H1 (cell line): Measurements from ENCODE around the gene KCNQ1. TPM values are rescaled to one million over a fixed set of nuclear protein-coding genes. Genes with fewer than 3 reads are reported as not detected.
A peak's percentile ranks its signal among the peaks of the same experiment; 100 is the strongest.

Source experiments
- CTCF ChIA-PET: fragments of 300-600 bp; sonication (Branson Sonifier 250); formaldehyde crosslinking; loops from one replicate; lab custom pipeline; 2021; ENCODE audit not compliant: partially characterized antibody; lab: Charles Lee
- POLR2A ChIA-PET: fragments of 300-600 bp; sonication (Branson Sonifier 250); formaldehyde crosslinking; loops from one replicate; lab custom pipeline; 2021; ENCODE audit warnings: inconsistent platforms; ENCODE audit not compliant: partially characterized antibody; lab: Charles Lee
- DNase-seq, 2 experiments: peaks; one replicate each; pipeline versions ENCODE4 v3.0.0 to v3.0.0-alpha.2; 2010 to 2022; ENCODE audit warnings: low spot score in 2 of 2, low read depth in 1 of 2, mixed read lengths in 1 of 2
- FAIRE-seq: peaks from 2 replicates; lab custom pipeline; 2011; peaks lifted over from hg19 to GRCh38; lab: Jason Lieb, UNC
- H2AFZ ChIP-seq: 2 replicates; pipeline ENCODE4 v1.8.1; 2012; ENCODE audit warnings: low read length, inconsistent platforms
- H2AK5ac ChIP-seq: 2 replicates; pipeline ENCODE4 v1.6.1; 2013; ENCODE audit warnings: low read depth, low read length
- H2BK120ac ChIP-seq: replicated peaks from 2 replicates; pipeline ENCODE3; 2013; ENCODE audit warnings: low read depth, low read length, inconsistent platforms
- H2BK12ac ChIP-seq: 2 replicates; pipeline ENCODE4 v1.6.1; 2013; ENCODE audit warnings: low read depth, low read length
- H2BK15ac ChIP-seq: 2 replicates; pipeline ENCODE4 v1.6.1; 2013; ENCODE audit warnings: low read length
- H2BK20ac ChIP-seq: 2 replicates; pipeline ENCODE4 v1.6.1; 2013; ENCODE audit warnings: low read length
- H2BK5ac ChIP-seq: 2 replicates; pipeline ENCODE4 v1.6.1; 2013; ENCODE audit warnings: low read depth, low read length
- H3K14ac ChIP-seq: 2 replicates; pipeline ENCODE4 v1.6.1; 2013; ENCODE audit warnings: inconsistent platforms; ENCODE audit not compliant: insufficient read length
- H3K18ac ChIP-seq: 2 replicates; pipeline ENCODE4 v1.6.1; 2013; ENCODE audit warnings: low read length; ENCODE audit errors: extremely low read depth
- H3K23ac ChIP-seq: 2 replicates; pipeline ENCODE4 v1.6.1; 2013; ENCODE audit warnings: inconsistent platforms; ENCODE audit not compliant: insufficient read length
- H3K23me2 ChIP-seq: 2 replicates; pipeline ENCODE4 v1.6.1; 2013; ENCODE audit warnings: low read depth, low read length
- H3K27ac ChIP-seq: 2 replicates; pipeline ENCODE4 v1.6.1; 2011; ENCODE audit warnings: low read depth, low read length, inconsistent platforms
- H3K27me3 ChIP-seq, 4 experiments: replicated peaks in 1 of 4; 1 replicate in 1 of 4; 2 replicates in 3 of 4; pipeline versions ENCODE4 v1.6.1 to v1.8.1; 2011 to 2013; ENCODE audit warnings: low read length in 3 of 4, mild to moderate bottlenecking in 3 of 4, inconsistent platforms in 2 of 4, mixed read lengths in 2 of 4, moderate library complexity in 1 of 4; ENCODE audit not compliant: control insufficient read depth in 3 of 4, insufficient read depth in 3 of 4; ENCODE audit errors: extremely low read depth in 1 of 4
- H3K36me3 ChIP-seq, 4 experiments: 2 replicates each; pipeline versions ENCODE4 v1.6.1 to v1.8.1; 2011 to 2013; ENCODE audit warnings: mild to moderate bottlenecking in 4 of 4, low read length in 3 of 4, moderate library complexity in 2 of 4, control low read depth in 1 of 4, inconsistent platforms in 1 of 4; ENCODE audit not compliant: insufficient read depth in 4 of 4, control insufficient read depth in 2 of 4
- H3K4ac ChIP-seq: replicated peaks from 2 replicates; pipeline ENCODE3; 2013; ENCODE audit warnings: low read length, low read depth, mixed read lengths, inconsistent platforms; ENCODE audit not compliant: insufficient read length
- H3K4me1 ChIP-seq, 4 experiments: replicated peaks in 1 of 4; 1 replicate in 1 of 4; 2 replicates in 3 of 4; pipeline versions ENCODE4 v1.6.1 to v1.8.1; 2011 to 2013; ENCODE audit warnings: low read length in 3 of 4, inconsistent platforms in 2 of 4, mixed read lengths in 1 of 4; ENCODE audit not compliant: insufficient read depth in 4 of 4, control insufficient read depth in 3 of 4
- H3K4me2 ChIP-seq, 2 experiments: 2 replicates each; pipeline versions ENCODE4 v1.6.1 to v1.8.1; 2011 to 2013; ENCODE audit warnings: low read depth in 2 of 2, low read length in 2 of 2, control low read depth in 1 of 2, inconsistent platforms in 1 of 2, mild to moderate bottlenecking in 1 of 2; ENCODE audit not compliant: insufficient read depth in 1 of 2
- H3K4me3 ChIP-seq, 4 experiments: fragments of 200-600, 300-600 bp in 1 of 4; sonication (generic), shearing (Covaris generic), sonication (Bioruptor Twin) in 1 of 4; 2 replicates each; pipeline versions ENCODE4 v1.5.1 to v1.8.1; 2011 to 2016; ENCODE audit warnings: low read length in 4 of 4, low read depth in 3 of 4, control low read depth in 2 of 4, inconsistent platforms in 2 of 4, mild to moderate bottlenecking in 2 of 4, mixed read lengths in 1 of 4, moderate library complexity in 1 of 4; ENCODE audit not compliant: insufficient read depth in 2 of 4; ENCODE audit errors: extremely low read depth in 1 of 4
- H3K56ac ChIP-seq: replicated peaks from 2 replicates; pipeline ENCODE3; 2013; ENCODE audit warnings: low read depth, mild to moderate bottlenecking, mixed read lengths, low read length, inconsistent platforms; ENCODE audit not compliant: insufficient read length
- H3K79me1 ChIP-seq: 2 replicates; pipeline ENCODE4 v1.6.1; 2013; ENCODE audit warnings: low read depth, low read length, control low read depth
- H3K79me2 ChIP-seq, 2 experiments: 2 replicates each; pipeline versions ENCODE4 v1.6.1 to v1.8.1; 2012 to 2013; ENCODE audit warnings: low read length in 2 of 2, mild to moderate bottlenecking in 2 of 2, inconsistent platforms in 1 of 2; ENCODE audit not compliant: insufficient read depth in 2 of 2, control insufficient read depth in 1 of 2
- H3K9ac ChIP-seq, 4 experiments: replicated peaks in 1 of 4; 1 replicate in 1 of 4; 2 replicates in 3 of 4; pipeline versions ENCODE4 v1.6.1 to v1.8.1; 2011 to 2013; ENCODE audit warnings: low read depth in 3 of 4, low read length in 3 of 4, control low read depth in 2 of 4, mild to moderate bottlenecking in 2 of 4, moderate library complexity in 2 of 4, inconsistent platforms in 1 of 4; ENCODE audit errors: extremely low read depth in 1 of 4
- H3K9me3 ChIP-seq, 2 experiments: 2 replicates each; pipeline versions ENCODE4 v1.6.1 to v1.8.1; 2012 to 2013; ENCODE audit warnings: mild to moderate bottlenecking in 2 of 2, moderate library complexity in 2 of 2, control low read depth in 1 of 2, inconsistent platforms in 1 of 2, low read depth in 1 of 2, low read length in 1 of 2, mixed read lengths in 1 of 2; ENCODE audit not compliant: insufficient read depth in 2 of 2
- H4K20me1 ChIP-seq, 2 experiments: replicated peaks in 1 of 2; 2 replicates each; pipeline versions ENCODE3 to v1.8.1; 2011 to 2013; ENCODE audit warnings: inconsistent platforms in 2 of 2, low read length in 2 of 2, mild to moderate bottlenecking in 1 of 2; ENCODE audit not compliant: insufficient read depth in 2 of 2, control insufficient read depth in 1 of 2
- H4K5ac ChIP-seq: 2 replicates; pipeline ENCODE4 v1.6.1; 2013; ENCODE audit warnings: low read length, low read depth, mixed read lengths, inconsistent platforms; ENCODE audit not compliant: insufficient read length
- H4K8ac ChIP-seq: 2 replicates; pipeline ENCODE4 v1.8.0; 2013; ENCODE audit warnings: mild to moderate bottlenecking, moderate library complexity, low read length, inconsistent platforms; ENCODE audit not compliant: insufficient read depth; ENCODE audit errors: extremely low read depth
- H4K91ac ChIP-seq: replicated peaks from 2 replicates; pipeline ENCODE3; 2013; ENCODE audit warnings: low read length, mixed read lengths, inconsistent platforms; ENCODE audit not compliant: insufficient read length
- POLR2A ChIP-seq, 2 experiments: IDR thresholded peaks; 1 replicate in 1 of 2; 2 replicates in 1 of 2; pipeline ENCODE4 v1.6.1; 2011; ENCODE audit warnings: low read depth in 2 of 2, low read length in 2 of 2, mild to moderate bottlenecking in 2 of 2; ENCODE audit errors: control extremely low read depth in 1 of 2
- RAD21 ChIP-seq, 2 experiments: IDR thresholded peaks in 1 of 2; conservative IDR thresholded peaks in 1 of 2; 2 replicates each; pipeline ENCODE4 v1.6.1; 2011; ENCODE audit warnings: low read depth in 2 of 2, low read length in 2 of 2, improper control_type of control experiment in 1 of 2, inconsistent platforms in 1 of 2, mild to moderate bottlenecking in 1 of 2, moderate library complexity in 1 of 2
- RFX5 ChIP-seq: IDR thresholded peaks from 2 replicates; pipeline ENCODE4 v1.6.1; 2011; ENCODE audit warnings: low read depth, low read length, improper control_type of control experiment, borderline replicate concordance
- WGBS, 2 experiments: shearing (Covaris generic) in 1 of 2; methylation state at CpG; one replicate each; pipeline versions ENCODE4 v1.1.6 to v1.1.7; 2013 to 2015; ENCODE audit warnings: low lambda C conversion rate in 2 of 2, mixed read lengths in 2 of 2, inconsistent platforms in 1 of 2, low coverage in 1 of 2, missing lambda C conversion rate in 1 of 2; ENCODE audit not compliant: insufficient replicate concordance in 2 of 2, insufficient coverage in 1 of 2, insufficient read length in 1 of 2; ENCODE audit errors: extremely low coverage in 1 of 2, missing lambda C conversion rate in 1 of 2; 5-methylcytosine and 5-hydroxymethylcytosine counted together
- polyA plus RNA-seq, 7 experiments: library from polyadenylated mRNA; depleted of rRNA in 3 of 7; stranded (reverse) in 5 of 7; unstranded in 2 of 7; fragments of >200 nt in 5 of 7; fragments of 200-250 nt in 2 of 7; gene quantifications; 1 replicate in 5 of 7; 2 replicates in 1 of 7; 4 replicates in 1 of 7; pipeline versions ENCODE4 v1.2.1 to v1.2.3, GENCODE V29; 2011 to 2013; ENCODE audit warnings: missing spikeins in 2 of 7, mixed read lengths in 2 of 7
- total RNA-seq: library from RNA; stranded (reverse); fragmentation: NEBNext Ultra II Directional; extraction: Animal tissue kit (Norgen Biotek cat#: 25700); gene quantifications from 2 replicates; pipeline ENCODE4 v1.2.1, GENCODE V29; 2021

The KCNQ1 gene
- total and polyA plus RNA-seq, 2 of the 8 experiments (the other 6 are each of a cell fraction or from before 2014, with no cell fraction given) = 1.9 to 2.0 TPM

DNA sequence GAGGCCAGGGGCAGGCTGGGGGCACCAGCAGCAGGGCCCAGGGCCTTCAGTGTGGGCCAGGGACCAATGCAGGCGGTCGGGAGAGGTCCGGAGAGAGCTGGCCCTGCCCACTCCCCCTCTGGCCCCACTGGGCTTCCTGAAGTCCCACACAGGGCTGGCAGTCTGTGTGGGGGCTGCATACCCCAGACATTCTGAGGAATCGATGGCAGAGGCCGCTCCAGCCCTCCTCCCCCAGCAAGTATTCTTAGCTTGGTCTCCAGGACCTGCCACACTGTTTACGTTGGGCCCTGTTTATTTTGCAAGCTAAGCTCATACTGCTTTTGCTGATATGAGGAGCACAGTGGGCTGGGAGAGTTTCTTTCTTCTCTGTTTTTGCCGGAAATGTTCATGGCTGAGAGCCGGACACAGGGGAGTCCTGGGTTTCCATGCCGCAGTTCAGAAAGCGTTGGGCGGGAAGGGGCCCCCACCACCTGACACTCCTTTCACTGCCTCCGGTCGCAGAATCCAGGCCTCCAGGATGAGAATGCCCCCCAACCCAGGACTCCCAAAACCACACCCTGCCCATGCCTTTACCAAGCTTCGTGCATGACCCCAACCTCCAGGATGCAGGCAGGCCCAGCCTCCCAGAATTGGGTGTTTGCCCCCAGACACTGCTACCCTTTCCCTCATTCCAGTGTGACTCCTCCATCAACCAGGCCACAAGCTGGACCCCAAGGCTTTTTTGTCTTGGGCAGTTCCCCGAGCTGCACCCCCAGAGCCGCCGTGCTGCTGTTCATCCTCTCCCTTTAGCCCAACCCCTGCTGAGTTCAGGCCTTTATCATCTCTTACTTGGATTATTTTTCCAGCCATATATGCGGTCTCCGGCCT, 336.8 kb downstream of the KCNQ1 start:
- DNase-seq (peak in 1 of 2 experiments; percentile 42), FAIRE-seq (no peak)
- H3K56ac ChIP-seq = no peak overlapping the region
- peaks cover 0 to 6% (median 3%) of the 10 kb centered on the region in 4 experiments; a peak in 4 of 7 replicates for H3K27me3 ChIP-seq
- no peaks in the 10 kb centered on the region for H3K23me2 ChIP-seq
- H3K4ac ChIP-seq = no peak overlapping the region
- no peak overlapping the region for H3K14ac ChIP-seq
- H4K20me1 ChIP-seq = no peaks in the 10 kb centered on the region
- peak overlapping the region; percentile 27; the same call in 1 of the 2 replicates for H2BK12ac ChIP-seq
- H4K91ac ChIP-seq = peak overlapping the region; percentile 65
- POLR2A ChIA-PET = no interaction called here
- H2BK120ac ChIP-seq = no peak overlapping the region
- H3K18ac ChIP-seq = peak overlapping the region; percentile 32
- no peak overlapping the region for H4K5ac ChIP-seq
- no peaks in the 10 kb centered on the region for H3K79me1 ChIP-seq
- no peaks in the 10 kb centered on the region for H3K36me3 ChIP-seq
- WGBS, 2 experiments = 88% methylated on average over 19 of the region's 19 CpGs; no CpG with 5 or more reads in 1 of the 2 experiments
- no peak overlapping the region for H4K8ac ChIP-seq
- H2BK5ac ChIP-seq = no peak overlapping the region; the same call in 1 of the 2 replicates
- H3K9me3 ChIP-seq = peaks cover 0 to 5% of the 10 kb centered on the region in 2 experiments; a peak in 1 of 4 replicates
- no peak overlapping the region for H3K4me2 ChIP-seq
- no peak overlapping the region for H2BK20ac ChIP-seq
- H3K4me1 ChIP-seq = peaks cover 0 to 7% (median 0%) of the 10 kb centered on the region in 4 experiments; a peak in 3 of 7 replicates
- H3K79me2 ChIP-seq = no peaks in the 10 kb centered on the region
- TF ChIP-seq RFX5 = no peak
- no peak for TF ChIP-seq POLR2A (IDR thresholded peaks at IDR 0.05; ENCODE audit: control extremely low read depth in 1 of 2, low read depth in 2 of 2, low read length in 2 of 2)
- no peak for TF ChIP-seq RAD21 (IDR thresholded peaks at IDR 0.05 in 1 of 2, conservative IDR thresholded peaks at IDR 0.05 in 1 of 2; ENCODE audit: low read depth in 2 of 2, low read length in 2 of 2)
- no peak overlapping the region for H3K23ac ChIP-seq
- H2BK15ac ChIP-seq = no peak overlapping the region
- H2AK5ac ChIP-seq = no peak overlapping the region; the same call in 1 of the 2 replicates
- H3K27ac ChIP-seq = no peak overlapping the region
- CTCF ChIA-PET = no interaction called here
- no peak overlapping the region for H3K9ac ChIP-seq
- H3K4me3 ChIP-seq = no peak overlapping the region
- H2AFZ ChIP-seq = no peak overlapping the region
